ENCODE results near the gene EFNA3. TPM values are rescaled to one million over a fixed set of nuclear protein-coding genes. Genes with fewer than 3 reads are reported as not detected.

The EFNA3 gene
- total RNA-seq, 4 donors from 2014 or later, result 0.84 to 1.8 (median 1.6) TPM; not detected in 1

DNA sequence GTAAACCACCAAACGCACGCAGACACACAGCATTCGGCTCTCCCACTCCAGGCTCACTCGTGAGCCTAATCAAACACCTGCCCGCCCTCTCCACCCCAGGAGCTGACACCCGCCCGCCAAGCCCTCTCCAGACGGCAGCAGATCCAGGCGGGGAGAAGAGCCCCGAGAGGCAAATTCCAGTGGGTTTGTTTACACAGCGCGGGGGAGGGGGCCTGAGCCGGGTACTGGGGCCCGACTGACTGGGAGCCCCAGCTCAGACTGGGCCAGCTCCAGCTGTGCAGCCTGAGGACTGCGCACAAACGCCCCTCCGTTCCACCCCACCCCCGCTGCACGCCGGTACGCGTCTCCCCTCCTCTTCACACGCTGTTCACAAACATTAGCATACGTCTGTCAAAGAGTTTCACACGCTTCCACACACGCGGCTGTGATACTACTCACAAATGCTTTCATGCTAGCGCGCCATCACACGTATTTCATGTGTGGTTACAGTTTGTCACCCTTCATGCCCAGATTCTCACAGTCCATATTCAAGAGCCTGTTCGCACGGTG, 48.0 kb downstream of the EFNA3 start:
- DNase-seq (ENCODE audit: low spot score), result no peak
- TF ChIP-seq, protein P1, sequence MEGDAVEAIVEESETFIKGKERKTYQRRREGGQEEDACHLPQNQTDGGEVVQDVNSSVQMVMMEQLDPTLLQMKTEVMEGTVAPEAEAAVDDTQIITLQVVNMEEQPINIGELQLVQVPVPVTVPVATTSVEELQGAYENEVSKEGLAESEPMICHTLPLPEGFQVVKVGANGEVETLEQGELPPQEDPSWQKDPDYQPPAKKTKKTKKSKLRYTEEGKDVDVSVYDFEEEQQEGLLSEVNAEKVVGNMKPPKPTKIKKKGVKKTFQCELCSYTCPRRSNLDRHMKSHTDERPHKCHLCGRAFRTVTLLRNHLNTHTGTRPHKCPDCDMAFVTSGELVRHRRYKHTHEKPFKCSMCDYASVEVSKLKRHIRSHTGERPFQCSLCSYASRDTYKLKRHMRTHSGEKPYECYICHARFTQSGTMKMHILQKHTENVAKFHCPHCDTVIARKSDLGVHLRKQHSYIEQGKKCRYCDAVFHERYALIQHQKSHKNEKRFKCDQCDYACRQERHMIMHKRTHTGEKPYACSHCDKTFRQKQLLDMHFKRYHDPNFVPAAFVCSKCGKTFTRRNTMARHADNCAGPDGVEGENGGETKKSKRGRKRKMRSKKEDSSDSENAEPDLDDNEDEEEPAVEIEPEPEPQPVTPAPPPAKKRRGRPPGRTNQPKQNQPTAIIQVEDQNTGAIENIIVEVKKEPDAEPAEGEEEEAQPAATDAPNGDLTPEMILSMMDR (IDR thresholded peaks at IDR 0.05), result no peak
- ATAC-seq (ENCODE audit: low FRiP score), result no peak

DNA sequence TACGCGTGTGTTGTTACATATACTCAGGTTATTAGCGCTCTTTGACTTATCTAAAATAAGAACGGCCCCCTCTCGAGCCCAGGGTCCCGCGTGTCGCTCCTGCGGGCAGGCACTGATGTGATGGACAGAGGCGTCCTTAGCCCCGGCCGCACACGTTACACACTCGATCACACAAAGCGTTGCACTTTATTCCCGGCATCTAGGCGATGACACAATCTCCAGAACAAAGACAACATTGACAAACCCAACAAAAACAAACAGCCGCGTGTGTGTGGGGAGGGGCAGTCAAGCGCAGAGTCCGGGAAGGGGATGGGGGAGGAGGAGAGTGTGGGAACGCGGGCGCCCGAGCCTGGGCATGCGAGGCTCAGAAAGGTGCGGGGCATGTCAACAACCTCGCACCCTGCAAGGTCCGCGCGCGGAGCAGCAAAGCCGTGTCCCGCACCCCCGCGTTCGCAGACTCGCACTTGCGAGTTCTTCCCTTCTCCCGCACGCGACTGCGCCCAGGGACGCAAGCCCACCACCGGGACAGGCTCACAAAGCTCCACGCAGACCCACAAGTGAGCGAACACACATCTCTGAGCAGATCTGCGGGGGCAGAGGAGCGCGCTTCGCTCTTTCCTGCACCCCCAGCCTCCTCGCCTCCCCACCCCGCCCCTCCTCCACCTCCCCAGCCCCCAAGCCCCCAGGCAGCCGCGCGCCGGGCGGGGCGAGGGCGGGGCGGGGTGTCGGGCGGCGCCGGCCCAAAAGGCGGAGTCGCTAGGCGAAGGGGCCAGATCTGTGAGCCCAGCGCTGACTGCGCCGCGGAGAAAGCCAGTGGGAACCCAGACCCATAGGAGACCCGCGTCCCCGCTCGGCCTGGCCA, 48.7 kb downstream of the EFNA3 start, which contains the start of gene EFNA1:
TSS of gene EFNA1 (plus strand) at position 772 of the 862 bp plus-strand sequence. CDS start 102 bp downstream, outside the sequence.
- DNase-seq (ENCODE audit: low spot score) (no peak), ATAC-seq (ENCODE audit: low FRiP score) (peak; percentile 56)
- TF ChIP-seq, protein P1 (IDR thresholded peaks at IDR 0.05), result no peak

DNA sequence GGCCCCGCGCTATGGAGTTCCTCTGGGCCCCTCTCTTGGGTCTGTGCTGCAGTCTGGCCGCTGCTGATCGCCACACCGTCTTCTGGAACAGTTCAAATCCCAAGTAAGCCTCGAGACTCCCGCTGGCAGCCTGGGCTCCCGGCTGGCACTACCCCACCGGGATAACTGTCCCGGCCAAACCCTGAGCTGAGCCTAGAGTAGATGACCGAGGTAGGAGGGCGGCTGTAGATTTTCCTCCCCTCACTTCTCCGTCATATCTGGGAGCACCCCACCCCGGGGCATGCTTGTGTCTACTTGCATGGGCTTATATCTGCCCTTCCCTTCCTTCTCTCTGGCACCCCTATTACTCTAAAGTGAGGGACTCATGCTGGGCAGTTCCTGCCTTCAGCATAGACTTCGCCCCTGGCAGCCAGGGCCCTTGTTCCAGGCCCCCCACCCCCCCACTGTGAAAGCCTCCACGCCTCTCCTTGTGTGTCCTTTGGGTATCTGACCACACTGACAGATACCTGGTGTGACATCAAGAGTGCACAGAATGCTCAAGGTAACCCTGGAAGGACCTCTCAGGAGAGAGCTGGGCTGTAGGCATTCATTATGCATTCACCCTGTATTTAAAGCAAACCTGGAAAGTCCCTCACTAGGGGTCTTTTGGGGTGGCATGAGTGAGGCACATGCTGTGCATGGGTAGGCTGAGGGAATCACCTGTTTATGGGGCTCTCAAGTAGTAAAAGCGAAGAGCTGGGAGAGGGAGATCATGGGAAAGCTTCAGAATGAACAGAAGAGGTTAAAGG, 49.5 kb downstream of the EFNA3 start:
- ATAC-seq (ENCODE audit: low FRiP score) (no peak), DNase-seq (ENCODE audit: low spot score) (no peak)
- TF ChIP-seq, protein P1 (IDR thresholded peaks at IDR 0.05), result no peak

DNA sequence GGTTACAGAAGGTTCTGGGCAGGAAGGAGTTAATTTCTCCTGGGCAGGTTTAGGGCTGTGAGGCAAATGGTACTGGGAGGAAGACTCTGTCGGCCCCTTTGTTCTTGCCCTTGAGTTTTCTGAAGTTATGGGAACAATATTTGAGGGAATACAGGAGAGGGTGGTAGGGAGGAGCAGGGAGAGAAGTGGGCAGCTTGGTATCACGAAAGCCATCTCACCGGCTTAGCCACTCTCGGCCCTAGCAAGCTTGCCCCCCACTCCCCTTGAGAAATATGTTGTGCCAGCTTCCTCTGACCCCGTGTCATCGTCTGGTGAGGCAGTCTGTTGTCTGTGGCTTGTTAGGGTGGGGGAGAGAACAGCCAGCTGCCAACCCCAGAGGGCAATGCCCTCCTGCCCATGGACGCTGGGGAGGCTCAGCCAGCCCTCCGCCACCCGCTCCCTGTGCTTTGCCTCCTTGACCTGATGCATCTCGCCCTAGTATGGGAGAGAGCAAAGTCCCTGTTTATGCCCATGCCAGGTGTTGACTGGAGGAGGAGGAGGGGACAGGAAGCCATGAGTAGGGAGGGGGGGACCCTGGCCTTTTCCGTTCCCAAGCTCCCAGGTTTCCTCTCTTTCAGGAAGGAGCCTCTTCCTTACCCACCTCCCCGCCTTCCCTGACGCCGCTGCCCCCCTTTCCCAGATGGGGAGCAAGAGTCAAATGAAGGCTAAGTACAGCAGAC, 50.3 kb downstream of the EFNA3 start:
- TF ChIP-seq, protein P1 (IDR thresholded peaks at IDR 0.05), result no peak
- no peak for DNase-seq (ENCODE audit: low spot score)
- ATAC-seq (ENCODE audit: low FRiP score), result no peak

DNA sequence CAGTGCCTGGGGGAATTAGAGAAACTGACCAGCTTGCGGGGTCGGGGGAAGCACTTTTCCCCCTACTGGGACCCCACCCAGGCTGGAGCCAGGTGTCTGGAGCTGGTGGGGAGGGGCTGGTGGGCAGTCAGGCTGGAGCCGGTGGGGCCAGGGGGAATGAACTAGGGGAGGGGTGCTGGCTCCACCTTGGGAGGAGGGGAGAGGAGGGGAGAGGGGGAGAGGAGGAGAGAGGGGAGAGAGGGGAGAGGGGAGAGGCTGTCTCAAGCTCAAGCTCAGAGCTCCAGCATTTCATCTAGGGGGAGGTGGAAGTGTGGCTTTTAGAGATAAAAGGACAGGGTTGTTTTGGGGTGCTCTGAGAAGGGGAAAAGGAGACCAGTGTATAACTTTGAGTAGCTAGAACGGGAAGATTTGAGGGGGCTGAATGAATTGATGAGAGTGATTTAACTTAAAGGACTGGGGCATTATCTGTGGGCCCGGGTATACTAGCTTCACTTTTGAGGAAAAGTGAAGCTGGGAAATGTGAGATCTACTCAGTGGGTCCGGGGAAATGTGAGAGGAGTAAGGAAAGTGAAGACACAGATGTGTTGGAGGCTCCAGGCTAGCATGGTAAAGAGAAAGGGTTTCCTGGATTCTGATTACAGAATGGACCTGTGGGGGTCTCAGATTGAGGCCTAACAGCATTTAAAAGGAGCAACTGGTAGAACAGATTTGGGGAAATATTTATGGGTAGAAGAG, 51.8 kb downstream of the EFNA3 start:
- ATAC-seq (ENCODE audit: low FRiP score) (no peak), DNase-seq (ENCODE audit: low spot score) (no peak)
- TF ChIP-seq, protein P1 (IDR thresholded peaks at IDR 0.05), result no peak

DNA sequence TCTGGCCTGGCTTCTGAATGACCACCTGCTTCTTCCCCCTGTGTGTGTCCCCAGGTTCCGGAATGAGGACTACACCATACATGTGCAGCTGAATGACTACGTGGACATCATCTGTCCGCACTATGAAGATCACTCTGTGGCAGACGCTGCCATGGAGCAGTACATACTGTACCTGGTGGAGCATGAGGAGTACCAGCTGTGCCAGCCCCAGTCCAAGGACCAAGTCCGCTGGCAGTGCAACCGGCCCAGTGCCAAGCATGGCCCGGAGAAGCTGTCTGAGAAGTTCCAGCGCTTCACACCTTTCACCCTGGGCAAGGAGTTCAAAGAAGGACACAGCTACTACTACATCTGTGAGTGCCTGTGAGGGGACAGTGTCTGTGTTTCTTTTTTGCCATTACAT, 52.6 kb downstream of the EFNA3 start:
- ATAC-seq (ENCODE audit: low FRiP score), result no peak
- TF ChIP-seq, protein P1 (IDR thresholded peaks at IDR 0.05), result no peak
- no peak for DNase-seq (ENCODE audit: low spot score)
